Hepatocyte (in vitro differentiated cells): Measurements from ENCODE around the gene CZIB.
"Not testable (repeated sequence)": the region's sequence is repeated elsewhere in the genome, so short reads cannot be mapped to it uniquely, and the experiment has no call there.

Experiments
- CTCF ChIP-seq: fragments of 200-600 bp; sonication (generic); IDR thresholded peaks from 2 replicates; pipeline ENCODE4 v1.5.1; 2016; ENCODE audit warnings: antibody characterized with exemption, mild to moderate bottlenecking; ENCODE audit not compliant: poor library complexity
- EZH2 ChIP-seq: fragments of 200-600 bp; sonication (generic); IDR thresholded peaks from 2 replicates; pipeline ENCODE4 v1.6.1; 2016; ENCODE audit warnings: antibody characterized with exemption, mild to moderate bottlenecking, borderline replicate concordance
- EZH2phosphoT487 ChIP-seq: fragments of 200-600 bp; sonication (generic); IDR thresholded peaks from one replicate; pipeline ENCODE4 v1.6.1; 2018; ENCODE audit warnings: antibody characterized with exemption, mild to moderate bottlenecking, low read depth, moderate library complexity; ENCODE audit not compliant: unreplicated experiment, severe bottlenecking

GRCh38 chr1:53185955-53186297 is 34.5 kb downstream of the CZIB start:
- not testable (repeated sequence) for TF ChIP-seq CTCF, EZH2phosphoT487, EZH2
